ENCODE data around the gene TLX2.
A peak's percentile ranks its signal among the peaks of the same experiment; 100 is the strongest.

- peak; percentile 87; the same call in 1 of the 2 replicates for TF ChIP-seq ZNF367 (CRISPR knock-in tag; IDR thresholded peaks at IDR 0.05; ENCODE audit: borderline replicate concordance)
- no peak; the same call in 1 of the 2 replicates for TF ChIP-seq ATF1 (CRISPR knock-in tag; IDR thresholded peaks at IDR 0.05)
- peak; percentile 99 for TF ChIP-seq POLR2AphosphoS5 (IDR thresholded peaks at IDR 0.05; ENCODE audit: low read depth, low read length)
- TF ChIP-seq ZBTB25 (CRISPR knock-in tag; IDR thresholded peaks at IDR 0.05) = peak; percentile 94
- peak; percentile 98 for TF ChIP-seq ETV5 (CRISPR knock-in tag; IDR thresholded peaks at IDR 0.05; ENCODE audit: borderline replicate concordance)
Measured at GRCh38 chr2:74472086-74472944, 41.9 kb upstream of the TLX2 start, which contains the start of gene MRPL53.

Data from HepG2 (cell line).